ENCODE results near the gene CACHD1.

- no peak for TF ChIP-seq NFXL1 (CRISPR knock-in tag; IDR thresholded peaks at IDR 0.05)
- TF ChIP-seq MTA2 (IDR thresholded peaks at IDR 0.05; ENCODE audit: low read depth) = no peak
- no peak for TF ChIP-seq ZBTB43 (CRISPR knock-in tag; IDR thresholded peaks at IDR 0.05)
- TF ChIP-seq SUPT5H (IDR thresholded peaks at IDR 0.05) = no peak
- TF ChIP-seq HDGF (IDR thresholded peaks at IDR 0.05) = no peak
- no peak for TF ChIP-seq ZBTB8A (IDR thresholded peaks at IDR 0.05; ENCODE audit: partially characterized antibody)
- TF ChIP-seq DPF2 (IDR thresholded peaks at IDR 0.05) = no peak
- TF ChIP-seq, protein P1, sequence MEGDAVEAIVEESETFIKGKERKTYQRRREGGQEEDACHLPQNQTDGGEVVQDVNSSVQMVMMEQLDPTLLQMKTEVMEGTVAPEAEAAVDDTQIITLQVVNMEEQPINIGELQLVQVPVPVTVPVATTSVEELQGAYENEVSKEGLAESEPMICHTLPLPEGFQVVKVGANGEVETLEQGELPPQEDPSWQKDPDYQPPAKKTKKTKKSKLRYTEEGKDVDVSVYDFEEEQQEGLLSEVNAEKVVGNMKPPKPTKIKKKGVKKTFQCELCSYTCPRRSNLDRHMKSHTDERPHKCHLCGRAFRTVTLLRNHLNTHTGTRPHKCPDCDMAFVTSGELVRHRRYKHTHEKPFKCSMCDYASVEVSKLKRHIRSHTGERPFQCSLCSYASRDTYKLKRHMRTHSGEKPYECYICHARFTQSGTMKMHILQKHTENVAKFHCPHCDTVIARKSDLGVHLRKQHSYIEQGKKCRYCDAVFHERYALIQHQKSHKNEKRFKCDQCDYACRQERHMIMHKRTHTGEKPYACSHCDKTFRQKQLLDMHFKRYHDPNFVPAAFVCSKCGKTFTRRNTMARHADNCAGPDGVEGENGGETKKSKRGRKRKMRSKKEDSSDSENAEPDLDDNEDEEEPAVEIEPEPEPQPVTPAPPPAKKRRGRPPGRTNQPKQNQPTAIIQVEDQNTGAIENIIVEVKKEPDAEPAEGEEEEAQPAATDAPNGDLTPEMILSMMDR (IDR thresholded peaks at IDR 0.05 in 2 of 3, conservative IDR thresholded peaks at IDR 0.05 in 1 of 3; ENCODE audit: insufficient read depth in 2 of 3, low read depth in 1 of 3, low read length in 3 of 3) = no peak
- no peak for TF ChIP-seq NFYB (IDR thresholded peaks at IDR 0.05; ENCODE audit: extremely low read depth, insufficient read length)
- no peak for TF ChIP-seq ZNF584 (CRISPR knock-in tag; IDR thresholded peaks at IDR 0.05; ENCODE audit: low read depth)
Measured at GRCh38 chr1:64474133-64474532, 4.2 kb downstream of the CACHD1 start.

Measured in K562 (cell line).